HG02588 (cell line): ENCODE data around the gene REPIN1.

Experiments used
- ATAC-seq: cut with Tn5 transposase; IDR thresholded peaks from one replicate; pipeline ENCODE4 v1.9.1; 2021; ENCODE audit warnings: mild to moderate bottlenecking, moderate library complexity; ENCODE audit not compliant: unreplicated experiment

Gene REPIN1

GRCh38 chr7:150368096-150368883 lies at the start of gene REPIN1:
REPIN1 (plus strand) TSS chr7:150368822; CDS start chr7:150369712, 890 bp downstream.
- peak; percentile 63 for ATAC-seq

- ATAC-seq = no peak
Measured at GRCh38 chr7:150321788-150322113, 46.9 kb upstream of the REPIN1 start.

DNA sequence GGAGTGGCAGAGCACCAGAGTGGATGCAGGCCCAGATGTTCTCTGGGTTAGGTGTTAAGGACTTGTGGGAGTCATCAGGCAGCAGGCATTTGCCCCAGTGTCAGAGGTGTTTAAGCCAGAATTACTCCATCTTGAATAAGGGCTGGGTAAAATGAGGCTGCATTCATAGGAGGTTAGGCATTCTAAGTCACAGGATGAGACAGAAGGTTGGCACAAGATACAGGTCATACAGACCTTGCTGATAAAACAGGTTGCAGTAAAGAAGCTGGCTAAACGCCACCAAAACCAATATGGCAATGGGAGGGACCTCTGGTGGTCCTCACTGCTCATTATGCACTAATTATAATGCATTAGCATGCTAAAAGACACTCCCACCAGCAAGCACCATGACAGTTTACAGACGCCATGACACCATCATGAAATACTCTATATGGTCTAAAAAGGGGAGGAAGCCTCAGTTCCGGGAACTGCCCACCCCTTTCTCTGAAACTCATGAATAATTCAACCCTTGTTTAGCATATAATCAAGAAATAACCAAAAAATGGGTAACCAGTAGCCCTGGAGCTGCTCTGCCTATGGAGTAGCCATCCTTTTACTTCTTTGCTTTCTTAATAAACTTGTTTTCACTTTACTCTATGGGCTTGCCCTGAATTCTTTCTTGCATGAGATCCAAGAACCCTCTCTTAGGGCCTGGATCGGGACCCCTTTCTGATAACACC lies 46.3 kb upstream of the REPIN1 start:
- ATAC-seq = no peak

DNA sequence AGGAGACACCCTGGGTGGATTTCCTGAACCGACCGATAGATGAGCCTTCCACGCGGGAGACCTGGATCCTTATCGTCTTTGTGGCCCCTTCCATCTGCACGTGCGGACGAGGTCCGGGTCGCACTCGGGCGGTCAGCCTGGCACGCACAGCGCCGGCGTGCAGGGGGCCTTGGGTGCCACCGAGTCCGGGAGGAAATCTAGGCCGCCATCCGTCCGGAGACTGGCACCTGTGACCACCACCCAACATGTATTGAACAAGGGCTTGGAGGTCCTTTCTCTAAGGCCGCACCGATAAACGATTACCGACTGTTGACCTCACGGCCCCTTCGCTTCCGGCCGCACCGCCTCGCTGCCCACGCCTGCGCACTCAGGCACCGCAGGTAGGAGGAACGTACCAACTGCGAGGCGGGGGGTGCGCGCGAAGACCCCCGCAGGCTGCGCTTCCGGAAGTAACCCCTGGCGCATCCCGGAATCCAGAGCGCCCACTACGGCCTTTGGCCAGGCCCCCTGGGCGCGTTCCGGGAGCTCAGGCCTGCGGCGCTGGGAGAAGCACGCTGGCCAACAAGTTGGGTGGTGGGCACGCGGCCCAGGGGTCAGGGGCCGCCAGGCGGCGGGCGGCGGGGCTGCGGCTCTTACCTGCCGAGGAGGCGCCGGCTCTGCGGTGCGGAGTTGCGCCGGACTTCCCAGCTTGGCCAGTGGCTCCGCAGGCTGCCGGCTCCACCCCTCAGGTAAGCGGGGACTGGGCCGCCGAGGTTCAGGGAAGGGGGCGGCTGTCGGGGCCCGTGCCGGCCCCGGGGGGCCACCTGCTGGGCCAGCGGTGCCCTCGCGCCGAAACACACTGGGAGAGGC lies 45.6 kb upstream of the REPIN1 start, which contains the start of the genes ACTR3C and LRRC61:
TSS of gene ACTR3C (minus strand) at position 713 of the 849 bp plus-strand sequence. CDS start 28,249 bp downstream, outside the sequence.
TSS of gene LRRC61 (plus strand) at position 523 of the 849 bp plus-strand sequence. CDS start 13,507 bp downstream, outside the sequence.
- ATAC-seq = peak; percentile 55

GRCh38 chr7:150323682-150324372 lies 44.8 kb upstream of the REPIN1 start:
- ATAC-seq = peak; percentile 7

GRCh38 chr7:150324373-150324961 lies 44.2 kb upstream of the REPIN1 start:
- no peak for ATAC-seq

DNA sequence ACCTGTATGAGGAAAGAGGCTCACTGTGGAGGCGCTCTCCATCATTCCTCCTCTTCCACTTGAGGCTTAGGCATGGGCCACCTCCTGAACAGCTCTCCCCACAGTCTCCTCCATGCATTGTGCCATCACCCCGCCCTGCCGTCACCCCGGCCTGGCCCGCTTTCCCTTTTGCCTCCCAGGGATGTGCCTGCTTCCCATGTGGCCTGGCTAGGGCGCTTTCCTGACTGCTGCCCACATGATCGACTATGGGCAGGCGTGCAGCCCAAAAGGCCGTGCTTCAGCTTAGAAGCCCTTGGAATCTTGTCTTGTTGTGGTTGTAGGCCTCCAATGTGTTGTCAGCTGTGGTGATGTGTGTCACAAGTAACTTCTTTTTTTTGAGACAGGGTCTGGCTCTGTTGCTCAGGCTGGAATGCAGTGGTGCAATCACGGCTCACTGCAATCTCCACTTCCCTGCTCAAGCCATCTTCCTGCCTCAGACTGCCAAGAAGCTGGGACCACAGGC lies 43.5 kb upstream of the REPIN1 start:
- no peak for ATAC-seq

- no peak for ATAC-seq
Measured at GRCh38 chr7:150325901-150326300, 42.7 kb upstream of the REPIN1 start.

- ATAC-seq = no peak
Measured at GRCh38 chr7:150326657-150327268, 41.9 kb upstream of the REPIN1 start.

DNA sequence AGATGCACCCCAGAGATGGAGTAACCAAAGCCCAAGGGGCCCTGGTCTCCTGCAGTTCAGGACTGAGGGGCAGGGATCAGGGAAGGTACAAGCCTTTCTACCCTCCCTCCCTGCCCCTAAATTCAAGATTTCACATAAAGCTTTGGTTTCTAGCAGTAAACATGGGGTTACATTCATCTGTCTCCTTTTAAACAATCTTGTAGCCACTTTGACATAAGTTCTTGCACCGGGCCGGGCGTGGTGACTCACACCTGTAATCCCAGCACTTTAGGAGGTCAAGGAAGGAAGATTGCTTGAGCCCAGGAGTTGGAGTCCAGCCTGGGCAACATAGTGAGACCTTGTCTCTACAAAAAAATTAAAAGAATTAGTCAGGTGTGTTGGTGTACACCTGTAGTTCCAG lies 41.3 kb upstream of the REPIN1 start:
- no peak for ATAC-seq

DNA sequence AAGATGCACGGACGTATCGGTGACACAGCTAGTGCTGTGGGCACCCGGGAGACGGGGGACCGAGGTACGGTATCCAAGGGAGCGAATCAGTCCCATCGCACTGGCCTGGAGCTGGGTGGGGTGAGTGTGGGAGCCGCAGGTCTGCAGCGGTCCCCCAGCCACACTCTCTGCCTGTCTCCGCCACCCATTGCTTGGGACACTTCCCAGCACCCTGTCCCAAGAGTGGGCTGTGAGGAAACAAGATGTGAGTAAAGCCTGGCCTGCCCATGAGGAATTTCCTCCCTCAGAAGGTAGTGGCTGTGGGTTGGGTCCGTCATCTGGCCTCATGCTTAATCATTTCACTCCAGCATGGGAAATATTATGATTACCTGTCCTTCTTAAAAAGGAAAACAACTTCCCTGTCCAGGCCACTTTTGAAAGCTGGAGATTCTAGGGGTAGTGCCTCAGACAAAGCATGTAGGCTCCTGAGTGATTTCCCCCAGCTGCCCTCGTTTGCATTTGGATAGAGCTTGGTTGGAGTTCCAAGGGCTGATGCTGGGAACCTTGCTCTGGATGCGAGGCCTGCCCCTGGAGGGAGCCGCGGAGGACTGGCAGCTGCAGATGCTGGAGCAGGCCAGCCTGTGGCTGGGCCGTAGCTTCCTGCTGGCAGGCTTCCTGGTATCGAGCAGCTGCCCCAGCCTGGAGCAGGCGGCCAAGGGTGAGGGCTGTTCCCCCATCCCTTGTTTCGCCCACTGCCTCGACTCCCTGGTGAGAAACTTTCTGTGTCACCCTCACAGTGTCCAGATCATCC lies 39.1 kb upstream of the REPIN1 start:
- no peak for ATAC-seq

DNA sequence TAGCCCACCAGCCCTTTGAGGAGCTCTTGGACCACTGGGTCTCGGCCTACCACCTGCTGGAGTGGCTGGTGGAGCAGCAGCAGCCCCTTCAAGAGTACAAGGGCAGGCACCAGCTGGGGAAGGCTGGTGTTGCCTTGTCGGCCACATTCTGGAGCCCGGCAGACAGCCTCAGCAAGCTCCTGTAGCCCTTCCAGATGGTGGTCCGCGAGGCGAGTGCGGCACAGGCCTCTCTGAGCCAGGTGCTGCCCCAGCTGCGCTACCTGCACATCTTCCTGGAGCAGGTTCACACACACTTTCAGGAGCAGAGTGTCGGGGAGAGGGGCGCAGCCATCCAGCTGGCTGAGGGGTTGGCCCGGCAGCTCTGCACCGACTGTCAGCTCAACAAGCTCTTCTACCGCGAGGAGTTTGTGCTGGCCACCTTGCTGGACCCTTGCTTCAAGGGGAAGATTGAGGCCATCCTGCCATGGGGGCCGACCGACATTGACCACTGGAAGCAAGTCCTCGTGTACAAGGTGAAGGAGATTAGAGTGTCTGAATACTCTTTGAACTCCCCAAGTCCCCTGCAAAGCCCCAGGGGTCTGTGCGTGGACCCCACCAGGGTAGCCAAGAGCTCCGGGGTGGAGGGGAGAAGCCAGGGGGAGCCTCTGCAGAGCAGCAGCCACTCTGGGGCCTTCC lies 38.3 kb upstream of the REPIN1 start:
- ATAC-seq = no peak

- no peak for ATAC-seq
Measured at GRCh38 chr7:150332852-150333635, 35.6 kb upstream of the REPIN1 start.

DNA sequence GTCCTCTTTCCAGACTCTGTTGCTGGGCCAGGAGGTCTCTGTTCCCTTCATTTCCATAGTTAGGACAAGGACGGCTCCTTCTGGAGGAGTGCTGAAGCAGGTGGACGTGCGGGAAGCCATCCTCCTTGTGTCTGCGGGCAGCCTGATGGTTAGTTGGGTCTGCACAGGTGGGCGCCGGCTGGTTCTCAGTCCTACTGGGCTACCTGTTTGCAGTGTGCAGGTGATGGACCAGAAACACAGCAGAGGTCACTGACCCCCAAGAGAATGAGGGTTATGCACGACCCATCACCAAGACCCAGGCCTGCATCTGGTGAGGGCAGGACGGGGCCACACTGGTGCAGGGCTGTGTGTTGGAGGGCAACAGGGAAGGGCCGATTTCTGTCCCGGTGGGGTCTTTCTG lies 35.0 kb upstream of the REPIN1 start:
- ATAC-seq = no peak

DNA sequence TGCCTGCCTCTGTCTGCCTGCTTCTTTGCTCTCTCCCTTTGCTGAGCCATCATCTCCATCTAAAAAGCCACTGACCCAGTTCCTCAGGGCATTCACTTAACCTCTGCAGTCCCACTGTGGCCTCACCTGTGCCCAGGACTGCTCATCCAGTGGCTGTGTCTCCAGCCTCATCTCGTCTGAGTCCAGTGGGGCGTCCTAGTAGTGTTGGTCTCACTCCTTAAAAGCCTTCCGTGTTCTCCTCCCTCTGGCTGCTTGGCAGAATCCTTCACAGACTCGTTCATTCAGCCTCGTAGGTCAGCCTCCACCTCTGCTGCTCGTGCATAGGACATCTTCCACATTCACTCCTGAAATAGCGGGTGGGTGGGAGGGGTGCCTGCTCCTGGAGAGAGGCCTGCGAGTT lies 34.5 kb upstream of the REPIN1 start:
- no peak for ATAC-seq

- no peak for ATAC-seq
Measured at GRCh38 chr7:150335108-150335773, 33.4 kb upstream of the REPIN1 start.

DNA sequence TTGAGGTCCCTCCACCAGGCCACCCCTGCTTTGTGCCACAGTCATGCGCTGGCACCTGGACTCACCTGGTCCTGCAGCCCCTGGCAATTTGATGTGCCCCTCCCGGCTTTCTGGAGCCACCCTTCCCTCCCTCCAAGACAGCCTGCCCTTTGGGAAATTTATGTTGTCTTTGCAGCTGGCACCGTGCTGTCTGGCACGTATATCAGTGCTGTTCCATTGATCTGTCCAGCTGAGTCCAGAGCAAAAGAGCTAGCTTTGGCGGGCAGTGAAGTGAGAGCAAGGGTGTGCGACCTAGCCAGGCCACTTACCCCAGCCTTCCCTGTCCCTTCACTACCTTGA lies 32.9 kb upstream of the REPIN1 start:
- no peak for ATAC-seq
